ENCODE data around the gene MINAR1. TPM values are rescaled to one million over a fixed set of nuclear protein-coding genes. Genes with fewer than 3 reads are reported as not detected.

MINAR1 gene, protein sequence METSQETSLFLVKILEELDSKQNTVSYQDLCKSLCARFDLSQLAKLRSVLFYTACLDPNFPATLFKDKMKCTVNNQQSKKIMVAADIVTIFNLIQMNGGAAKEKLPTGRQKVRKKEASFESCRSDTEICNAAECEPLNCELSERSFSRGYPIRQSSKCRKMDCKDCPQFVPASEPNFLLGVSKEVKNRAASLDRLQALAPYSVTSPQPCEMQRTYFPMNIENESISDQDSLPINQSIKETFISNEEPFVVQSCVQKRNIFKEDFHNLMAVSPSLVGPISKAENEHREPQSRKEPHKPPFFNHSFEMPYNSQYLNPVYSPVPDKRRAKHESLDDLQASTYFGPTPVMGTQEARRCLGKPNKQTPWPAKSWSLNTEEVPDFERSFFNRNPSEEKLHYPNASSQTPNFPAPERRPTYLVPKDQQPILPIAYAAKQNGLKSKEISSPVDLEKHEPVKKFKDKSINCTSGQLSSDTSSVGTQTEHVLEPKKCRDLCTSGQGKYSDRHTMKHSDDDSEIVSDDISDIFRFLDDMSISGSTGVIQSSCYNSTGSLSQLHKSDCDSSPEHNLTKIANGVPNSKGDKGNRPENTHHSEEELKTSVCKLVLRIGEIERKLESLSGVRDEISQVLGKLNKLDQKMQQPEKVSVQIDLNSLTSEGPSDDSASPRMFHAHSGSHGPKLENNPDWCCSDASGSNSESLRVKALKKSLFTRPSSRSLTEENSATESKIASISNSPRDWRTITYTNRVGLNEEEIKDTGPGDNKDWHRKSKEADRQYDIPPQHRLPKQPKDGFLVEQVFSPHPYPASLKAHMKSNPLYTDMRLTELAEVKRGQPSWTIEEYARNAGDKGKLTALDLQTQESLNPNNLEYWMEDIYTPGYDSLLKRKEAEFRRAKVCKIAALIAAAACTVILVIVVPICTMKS
- total RNA-seq, result 1 to 10 TPM in 1 of 2 donors, under 1 TPM in 1; 0.62 to 1.0 TPM
- polyA plus RNA-seq (ENCODE audit: insufficient read depth, low read depth, low replicate concordance), result 0.82 TPM
- long read RNA-seq, donor 1, result 0 reads
- long read RNA-seq, donor 2, result 0 reads

DNA sequence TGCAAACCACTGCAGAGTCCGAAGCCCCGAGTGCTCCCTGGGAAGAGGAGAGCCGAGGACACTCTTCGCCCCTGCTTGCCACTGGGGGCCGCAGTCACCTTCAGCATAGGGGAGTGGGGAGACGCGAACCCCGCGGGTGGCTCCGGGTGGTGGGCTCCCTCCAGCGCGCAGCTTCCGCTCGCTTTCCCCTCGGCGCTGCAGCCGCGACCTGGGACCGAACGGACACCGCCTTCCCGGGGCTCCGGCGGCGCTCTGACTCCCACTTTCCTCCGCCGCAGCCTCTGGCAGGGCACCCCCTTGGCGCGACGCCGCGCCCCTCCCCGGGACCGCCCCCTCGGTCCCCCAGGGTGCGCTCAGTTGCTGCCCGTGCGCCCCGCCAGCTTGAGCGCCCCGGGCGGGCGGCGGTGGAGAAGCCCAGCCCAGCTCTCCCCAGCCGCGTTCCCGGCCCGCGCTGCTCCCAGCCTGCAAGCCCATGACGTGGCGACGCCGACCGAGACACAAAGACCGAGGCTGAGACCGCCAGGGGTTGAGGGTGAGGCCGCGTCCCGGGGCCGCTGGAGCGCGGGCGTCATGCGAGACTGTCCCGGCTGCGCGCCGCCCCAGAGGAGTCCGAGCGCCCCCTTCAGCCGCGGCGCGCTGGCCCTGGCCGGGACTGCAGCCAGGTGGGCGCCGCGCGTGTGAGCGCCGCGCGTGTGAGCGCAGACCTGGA lies at the start of gene MINAR1:
MINAR1 (plus strand) TSS at position 701 of the 709 bp plus-strand sequence. CDS start 23,812 bp downstream, outside the sequence.
- TF ChIP-seq POLR2A (IDR thresholded peaks at IDR 0.05), result no peak
- TF ChIP-seq, protein P1, sequence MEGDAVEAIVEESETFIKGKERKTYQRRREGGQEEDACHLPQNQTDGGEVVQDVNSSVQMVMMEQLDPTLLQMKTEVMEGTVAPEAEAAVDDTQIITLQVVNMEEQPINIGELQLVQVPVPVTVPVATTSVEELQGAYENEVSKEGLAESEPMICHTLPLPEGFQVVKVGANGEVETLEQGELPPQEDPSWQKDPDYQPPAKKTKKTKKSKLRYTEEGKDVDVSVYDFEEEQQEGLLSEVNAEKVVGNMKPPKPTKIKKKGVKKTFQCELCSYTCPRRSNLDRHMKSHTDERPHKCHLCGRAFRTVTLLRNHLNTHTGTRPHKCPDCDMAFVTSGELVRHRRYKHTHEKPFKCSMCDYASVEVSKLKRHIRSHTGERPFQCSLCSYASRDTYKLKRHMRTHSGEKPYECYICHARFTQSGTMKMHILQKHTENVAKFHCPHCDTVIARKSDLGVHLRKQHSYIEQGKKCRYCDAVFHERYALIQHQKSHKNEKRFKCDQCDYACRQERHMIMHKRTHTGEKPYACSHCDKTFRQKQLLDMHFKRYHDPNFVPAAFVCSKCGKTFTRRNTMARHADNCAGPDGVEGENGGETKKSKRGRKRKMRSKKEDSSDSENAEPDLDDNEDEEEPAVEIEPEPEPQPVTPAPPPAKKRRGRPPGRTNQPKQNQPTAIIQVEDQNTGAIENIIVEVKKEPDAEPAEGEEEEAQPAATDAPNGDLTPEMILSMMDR (IDR thresholded peaks at IDR 0.05), result peak in 1 of 3 experiments; percentile 7
- WGBS, 2 donors, result 1 to 2% methylated on average over 19 to 55 of the region's 84 CpGs
- H3K4me1 ChIP-seq, result no peaks in the 10 kb centered on the region
- H3K36me3 ChIP-seq (ENCODE audit: low read depth, missing control alignments), result no peaks in the 10 kb centered on the region
- peak; percentile 27 for DNase-seq
- H3K27ac ChIP-seq, result no peak within 1 kb of the TSS
- no peaks in the 10 kb centered on the region for H3K27me3 ChIP-seq
- H3K9me3 ChIP-seq, result no peaks in the 10 kb centered on the region
- intact Hi-C loops (cut with DNase I; ENCODE audit: low total_unique reads), result no loop called here
- H3K4me3 ChIP-seq, result peak within 1 kb of the TSS; percentile 32 to 39

DNA sequence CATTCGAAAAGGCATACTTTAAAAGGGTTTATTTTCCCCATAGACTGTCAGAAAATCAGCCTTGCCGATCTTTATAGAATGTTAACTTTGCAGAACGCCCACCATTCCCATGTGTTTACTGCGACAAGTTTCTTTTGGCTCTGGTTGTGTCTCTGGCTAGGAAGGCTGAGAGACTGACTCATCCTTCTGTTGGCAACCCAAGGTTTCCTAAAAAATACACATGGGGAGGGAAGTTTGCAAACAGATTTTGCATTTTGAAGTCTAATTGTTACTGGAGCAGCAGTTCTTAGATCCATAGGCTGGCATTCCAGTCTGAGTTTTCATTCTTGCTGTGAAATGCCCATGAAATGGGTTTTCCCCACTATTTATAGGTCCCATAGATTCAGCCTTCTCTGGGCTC lies 37.9 kb upstream of the MINAR1 start:
- WGBS, 2 donors, result 68 to 69% methylated on average over 4 of the region's 4 CpGs
- Histone ChIP-seq H3K9me3 (no peaks in the 10 kb centered on the region), H3K36me3 (ENCODE audit: low read depth, missing control alignments) (no peaks in the 10 kb centered on the region), H3K27ac (no peak overlapping the region), H3K4me3 (no peak overlapping the region), H3K27me3 (no peaks in the 10 kb centered on the region), H3K4me1 (no peaks in the 10 kb centered on the region)
- intact Hi-C loops (cut with DNase I; ENCODE audit: low total_unique reads), result no loop called here
- no peak for DNase-seq
- TF ChIP-seq, protein P1 (IDR thresholded peaks at IDR 0.05), result no peak
- no peak for TF ChIP-seq POLR2A (IDR thresholded peaks at IDR 0.05)

DNA sequence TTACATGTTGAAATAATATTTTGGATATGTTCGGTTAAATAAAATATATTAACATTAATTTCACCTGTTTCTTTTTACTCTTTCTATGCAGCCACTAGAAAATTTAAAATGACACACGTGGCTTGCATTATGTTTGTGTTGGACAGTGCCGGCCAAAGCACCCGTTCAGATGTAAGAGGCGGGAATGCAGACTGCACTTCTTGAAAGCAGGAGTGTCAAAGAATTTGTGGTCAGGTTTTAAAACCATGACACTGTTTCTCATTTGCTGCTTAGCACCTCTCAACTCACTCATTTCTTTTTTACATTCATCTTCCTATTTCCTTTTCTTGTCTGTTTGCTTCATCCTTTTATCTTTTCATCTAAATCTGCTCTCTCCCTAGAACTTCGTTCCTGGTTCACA lies 35.3 kb upstream of the MINAR1 start:
- WGBS, 2 donors, result 68 to 73% methylated on average over 6 of the region's 6 CpGs
- H3K4me3 ChIP-seq, result no peak overlapping the region
- no peak overlapping the region for H3K27ac ChIP-seq
- no peaks in the 10 kb centered on the region for H3K36me3 ChIP-seq (ENCODE audit: low read depth, missing control alignments)
- no peak for TF ChIP-seq POLR2A (IDR thresholded peaks at IDR 0.05)
- TF ChIP-seq, protein P1 (IDR thresholded peaks at IDR 0.05), result no peak
- H3K4me1 ChIP-seq, result no peaks in the 10 kb centered on the region
- no peak for DNase-seq
- intact Hi-C loops (cut with DNase I; ENCODE audit: low total_unique reads), result no loop called here
- H3K27me3 ChIP-seq, result no peaks in the 10 kb centered on the region
- no peaks in the 10 kb centered on the region for H3K9me3 ChIP-seq

DNA sequence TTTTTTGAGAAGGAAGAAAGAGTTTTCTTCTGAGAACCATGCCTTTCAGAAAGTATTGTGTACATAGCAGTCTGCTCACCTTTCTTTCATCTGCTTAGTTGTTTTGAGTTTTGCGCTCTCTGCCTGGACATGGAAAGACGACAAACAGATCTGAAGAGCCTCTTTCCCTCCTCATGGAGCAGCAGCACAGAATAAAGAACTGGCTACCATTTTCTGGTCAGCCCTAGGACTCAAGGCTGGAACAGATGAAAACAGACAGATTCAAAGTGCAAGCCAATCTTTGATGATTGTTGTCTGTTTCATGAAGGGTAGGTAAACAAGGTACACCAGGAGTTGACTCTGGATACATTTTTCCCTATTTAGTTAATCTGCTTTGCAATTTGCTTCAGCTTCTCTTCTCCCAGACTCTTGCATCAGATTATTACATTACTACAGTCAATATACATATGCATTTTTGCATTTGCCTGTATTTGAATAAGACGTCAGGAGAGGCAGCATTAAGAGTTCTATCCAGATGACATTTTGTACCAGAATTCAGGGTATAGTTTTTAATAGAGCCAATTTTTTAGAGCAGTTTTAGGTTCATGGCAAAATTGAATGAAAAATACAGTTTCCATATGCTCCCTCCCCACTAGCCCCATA lies 34.7 kb upstream of the MINAR1 start:
- H3K27me3 ChIP-seq, result no peaks in the 10 kb centered on the region
- TF ChIP-seq POLR2A (IDR thresholded peaks at IDR 0.05), result no peak
- TF ChIP-seq, protein P1 (IDR thresholded peaks at IDR 0.05), result no peak
- no peaks in the 10 kb centered on the region for H3K36me3 ChIP-seq (ENCODE audit: low read depth, missing control alignments)
- DNase-seq, result no peak
- no peaks in the 10 kb centered on the region for H3K4me1 ChIP-seq
- intact Hi-C loops (cut with DNase I; ENCODE audit: low total_unique reads), result no loop called here
- 59 to 97% methylated on average over 3 of the region's 3 CpGs for WGBS, 2 donors
- no peaks in the 10 kb centered on the region for H3K9me3 ChIP-seq
- no peak overlapping the region for H3K27ac ChIP-seq
- H3K4me3 ChIP-seq, result no peak overlapping the region

Data from testis (tissue), 5 donors.